ENCODE data around the gene NOG.

DNA sequence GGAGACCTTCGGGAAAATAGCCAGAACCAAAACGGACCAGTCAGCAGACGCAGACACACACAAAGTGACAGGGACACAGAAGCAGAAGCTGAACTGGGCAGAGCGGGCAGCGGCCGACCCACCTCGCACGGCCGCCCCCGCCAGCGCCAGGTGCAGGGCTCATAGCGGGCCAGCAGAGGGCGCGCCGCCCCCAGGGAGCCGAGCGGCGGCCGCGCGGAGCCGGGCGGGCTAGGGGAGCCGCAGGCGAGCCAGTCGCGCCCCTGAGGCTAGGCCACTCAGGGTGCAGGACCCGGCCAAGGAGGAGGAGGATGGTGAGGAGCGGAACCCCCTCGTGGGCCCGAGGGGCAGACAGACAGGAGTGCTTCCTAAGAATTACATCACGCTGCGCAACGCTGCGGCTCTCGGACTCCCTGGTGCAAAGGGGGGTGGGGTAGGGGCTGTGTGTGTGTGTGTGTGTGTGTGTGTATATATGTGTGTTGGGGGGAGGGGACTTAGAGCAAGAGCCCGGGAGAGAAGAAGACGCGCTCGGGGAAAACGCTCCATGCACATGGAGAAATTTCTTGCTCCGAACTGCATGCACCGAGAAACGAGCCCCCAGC lies 913 bp upstream of the NOG start:
- TF ChIP-seq MYC (IDR thresholded peaks at IDR 0.05; ENCODE audit: low read depth, low read length) (no peak), POLR2A (IDR thresholded peaks at IDR 0.05; ENCODE audit: low read depth, low read length) (no peak), EZH2 (IDR thresholded peaks at IDR 0.05; ENCODE audit: borderline replicate concordance, low read depth, low read length, severe bottlenecking) (no peak), JUN (IDR thresholded peaks at IDR 0.05; ENCODE audit: borderline replicate concordance, insufficient read depth, insufficient read length, low read depth) (no peak), POLR2AphosphoS5 (IDR thresholded peaks at IDR 0.05; ENCODE audit: insufficient read depth, low read depth, low read length) (no peak), GATA2 (IDR thresholded peaks at IDR 0.05; ENCODE audit: insufficient read depth, insufficient read length, low read depth, low read length) (no peak), FOS (IDR thresholded peaks at IDR 0.05; ENCODE audit: borderline replicate concordance, insufficient read depth, low read length) (no peak)
- TF ChIP-seq, protein P1, sequence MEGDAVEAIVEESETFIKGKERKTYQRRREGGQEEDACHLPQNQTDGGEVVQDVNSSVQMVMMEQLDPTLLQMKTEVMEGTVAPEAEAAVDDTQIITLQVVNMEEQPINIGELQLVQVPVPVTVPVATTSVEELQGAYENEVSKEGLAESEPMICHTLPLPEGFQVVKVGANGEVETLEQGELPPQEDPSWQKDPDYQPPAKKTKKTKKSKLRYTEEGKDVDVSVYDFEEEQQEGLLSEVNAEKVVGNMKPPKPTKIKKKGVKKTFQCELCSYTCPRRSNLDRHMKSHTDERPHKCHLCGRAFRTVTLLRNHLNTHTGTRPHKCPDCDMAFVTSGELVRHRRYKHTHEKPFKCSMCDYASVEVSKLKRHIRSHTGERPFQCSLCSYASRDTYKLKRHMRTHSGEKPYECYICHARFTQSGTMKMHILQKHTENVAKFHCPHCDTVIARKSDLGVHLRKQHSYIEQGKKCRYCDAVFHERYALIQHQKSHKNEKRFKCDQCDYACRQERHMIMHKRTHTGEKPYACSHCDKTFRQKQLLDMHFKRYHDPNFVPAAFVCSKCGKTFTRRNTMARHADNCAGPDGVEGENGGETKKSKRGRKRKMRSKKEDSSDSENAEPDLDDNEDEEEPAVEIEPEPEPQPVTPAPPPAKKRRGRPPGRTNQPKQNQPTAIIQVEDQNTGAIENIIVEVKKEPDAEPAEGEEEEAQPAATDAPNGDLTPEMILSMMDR (IDR thresholded peaks at IDR 0.05; ENCODE audit: extremely low read depth in 1 of 2, insufficient read depth in 1 of 2, low read depth in 1 of 2, low read length in 2 of 2): peak; percentile 77 to 88
- TF ChIP-seq, protein P2, sequence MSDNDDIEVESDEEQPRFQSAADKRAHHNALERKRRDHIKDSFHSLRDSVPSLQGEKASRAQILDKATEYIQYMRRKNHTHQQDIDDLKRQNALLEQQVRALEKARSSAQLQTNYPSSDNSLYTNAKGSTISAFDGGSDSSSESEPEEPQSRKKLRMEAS (IDR thresholded peaks at IDR 0.05; ENCODE audit: insufficient read depth, insufficient read length): no peak

Measured in endothelial cell of umbilical vein (primary cell).